A549 (cell line): Measurements from ENCODE around the gene RNF2.

Experiments
- CHD4 ChIP-seq: fragments of 200-600 bp; sonication (generic); IDR thresholded peaks from 2 replicates; pipeline ENCODE4 v1.6.1; 2016; ENCODE audit warnings: antibody characterized with exemption, mild to moderate bottlenecking, borderline replicate concordance
- POLR2A ChIP-seq: IDR thresholded peaks from 2 replicates; pipeline ENCODE4 v1.6.1; 2012; ENCODE audit warnings: mild to moderate bottlenecking, low read length
- TF ChIP-seq, protein P1 (sequence below): fragments of >200 bp; sonication (Bioruptor Twin); formaldehyde crosslinking; IDR thresholded peaks from 3 replicates; pipeline ENCODE4 v1.5.1; 2016

GRCh38 chr1:185039726-185040407 is 5.5 kb upstream of the RNF2 start:
- TF ChIP-seq CHD4 (no peak), POLR2A (no peak)
- TF ChIP-seq, protein P1, sequence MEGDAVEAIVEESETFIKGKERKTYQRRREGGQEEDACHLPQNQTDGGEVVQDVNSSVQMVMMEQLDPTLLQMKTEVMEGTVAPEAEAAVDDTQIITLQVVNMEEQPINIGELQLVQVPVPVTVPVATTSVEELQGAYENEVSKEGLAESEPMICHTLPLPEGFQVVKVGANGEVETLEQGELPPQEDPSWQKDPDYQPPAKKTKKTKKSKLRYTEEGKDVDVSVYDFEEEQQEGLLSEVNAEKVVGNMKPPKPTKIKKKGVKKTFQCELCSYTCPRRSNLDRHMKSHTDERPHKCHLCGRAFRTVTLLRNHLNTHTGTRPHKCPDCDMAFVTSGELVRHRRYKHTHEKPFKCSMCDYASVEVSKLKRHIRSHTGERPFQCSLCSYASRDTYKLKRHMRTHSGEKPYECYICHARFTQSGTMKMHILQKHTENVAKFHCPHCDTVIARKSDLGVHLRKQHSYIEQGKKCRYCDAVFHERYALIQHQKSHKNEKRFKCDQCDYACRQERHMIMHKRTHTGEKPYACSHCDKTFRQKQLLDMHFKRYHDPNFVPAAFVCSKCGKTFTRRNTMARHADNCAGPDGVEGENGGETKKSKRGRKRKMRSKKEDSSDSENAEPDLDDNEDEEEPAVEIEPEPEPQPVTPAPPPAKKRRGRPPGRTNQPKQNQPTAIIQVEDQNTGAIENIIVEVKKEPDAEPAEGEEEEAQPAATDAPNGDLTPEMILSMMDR, result no peak
